Activated T-cell treated with anti-CD3 and anti-CD28 coated beads, Interleukin-2, amount 50 U/mL, for 24 hours (primary cell): Measurements from ENCODE around the gene FSTL5.

Experiments
- DNase-seq: peaks from one replicate; pipeline ENCODE4 v3.0.0-alpha.2; 2020
- H3K27ac Mint-ChIP-seq: 2 replicates; pipeline ENCODE4 v1.8.0; 2020; ENCODE audit warnings: mild to moderate bottlenecking, mixed read lengths
- H3K27me3 Mint-ChIP-seq: 2 replicates; pipeline ENCODE4 v1.8.0; 2020; ENCODE audit warnings: mixed read lengths
- H3K36me3 Mint-ChIP-seq: 2 replicates; pipeline ENCODE4 v1.8.0; 2020; ENCODE audit warnings: low read depth, mixed read lengths
- H3K4me1 Mint-ChIP-seq: 2 replicates; pipeline ENCODE4 v1.8.0; 2020; ENCODE audit warnings: low read depth, mixed read lengths
- H3K4me3 Mint-ChIP-seq: 2 replicates; pipeline ENCODE4 v1.8.0; 2020; ENCODE audit warnings: mild to moderate bottlenecking, moderate library complexity, mixed read lengths
- H3K9me3 Mint-ChIP-seq: 2 replicates; pipeline ENCODE4 v1.8.0; 2020; ENCODE audit warnings: mixed read lengths

The FSTL5 gene

GRCh38 chr4:162038112-162038511 is 125.7 kb downstream of the FSTL5 start:
- Mint-ChIP-seq H3K27ac (no peak overlapping the region), H3K4me3 (no peak overlapping the region), H3K36me3 (no peaks in the 10 kb centered on the region), H3K9me3 (peaks cover 5% of the 10 kb centered on the region), H3K27me3 (no peaks in the 10 kb centered on the region), H3K4me1 (no peaks in the 10 kb centered on the region)
- no peak for DNase-seq

GRCh38 chr4:162017863-162018262 is 145.9 kb downstream of the FSTL5 start:
- Mint-ChIP-seq H3K4me1 (no peaks in the 10 kb centered on the region), H3K27me3 (no peaks in the 10 kb centered on the region), H3K4me3 (no peak overlapping the region), H3K36me3 (no peaks in the 10 kb centered on the region), H3K9me3 (peaks cover 6% of the 10 kb centered on the region), H3K27ac (no peak overlapping the region)
- no peak for DNase-seq

GRCh38 chr4:162016991-162017390 is 146.8 kb downstream of the FSTL5 start:
- Mint-ChIP-seq H3K4me1 (no peaks in the 10 kb centered on the region), H3K27me3 (no peaks in the 10 kb centered on the region), H3K27ac (no peak overlapping the region), H3K36me3 (no peaks in the 10 kb centered on the region), H3K4me3 (no peak overlapping the region), H3K9me3 (peaks cover 3% of the 10 kb centered on the region)
- DNase-seq, result no peak

GRCh38 chr4:162016219-162016618 is 147.6 kb downstream of the FSTL5 start:
- Mint-ChIP-seq H3K4me3 (no peak overlapping the region), H3K27ac (no peak overlapping the region), H3K9me3 (peaks cover 7% of the 10 kb centered on the region), H3K36me3 (no peaks in the 10 kb centered on the region), H3K27me3 (no peaks in the 10 kb centered on the region), H3K4me1 (no peaks in the 10 kb centered on the region)
- DNase-seq, result no peak

- no peak for DNase-seq
- Mint-ChIP-seq H3K4me1 (no peaks in the 10 kb centered on the region), H3K27ac (no peak overlapping the region), H3K27me3 (no peaks in the 10 kb centered on the region), H3K4me3 (no peak overlapping the region), H3K36me3 (no peaks in the 10 kb centered on the region), H3K9me3 (peaks cover 11% of the 10 kb centered on the region)
Observed at GRCh38 chr4:162015090-162015489, 148.7 kb downstream of the FSTL5 start.

GRCh38 chr4:162011089-162011488 is 152.7 kb downstream of the FSTL5 start:
- Mint-ChIP-seq H3K9me3 (peaks cover 11% of the 10 kb centered on the region), H3K4me3 (no peak overlapping the region), H3K27ac (no peak overlapping the region), H3K27me3 (no peaks in the 10 kb centered on the region), H3K4me1 (no peaks in the 10 kb centered on the region), H3K36me3 (no peaks in the 10 kb centered on the region)
- DNase-seq, result no peak

- no peaks in the 10 kb centered on the region for H3K27me3 Mint-ChIP-seq
- peaks cover 11% of the 10 kb centered on the region for H3K9me3 Mint-ChIP-seq
- no peak overlapping the region for H3K4me3 Mint-ChIP-seq
- no peak overlapping the region for H3K27ac Mint-ChIP-seq
- H3K36me3 Mint-ChIP-seq, result no peaks in the 10 kb centered on the region
- no peak for DNase-seq
- H3K4me1 Mint-ChIP-seq, result no peaks in the 10 kb centered on the region
Observed at GRCh38 chr4:162010362-162010761, 153.4 kb downstream of the FSTL5 start.

- H3K4me1 Mint-ChIP-seq, result no peaks in the 10 kb centered on the region
Observed at GRCh38 chr4:161992317-161992716, 171.5 kb downstream of the FSTL5 start.

GRCh38 chr4:161991811-161992210 is 172.0 kb downstream of the FSTL5 start:
- H3K4me3 Mint-ChIP-seq, result no peak overlapping the region
- H3K27me3 Mint-ChIP-seq, result no peaks in the 10 kb centered on the region
- H3K27ac Mint-ChIP-seq, result no peak overlapping the region
- peaks cover 2% of the 10 kb centered on the region for H3K9me3 Mint-ChIP-seq
- H3K36me3 Mint-ChIP-seq, result no peaks in the 10 kb centered on the region
- H3K4me1 Mint-ChIP-seq, result no peaks in the 10 kb centered on the region
- DNase-seq, result no peak

More at GRCh38 chr4:161992317-161992716, 171.5 kb downstream of the FSTL5 start:
- Mint-ChIP-seq H3K36me3 (no peaks in the 10 kb centered on the region), H3K9me3 (peaks cover 2% of the 10 kb centered on the region), H3K27me3 (no peaks in the 10 kb centered on the region), H3K27ac (no peak overlapping the region), H3K4me3 (no peak overlapping the region)
- DNase-seq, result no peak

GRCh38 chr4:161990721-161991120 is 173.1 kb downstream of the FSTL5 start:
- H3K4me3 Mint-ChIP-seq, result no peak overlapping the region
- H3K27me3 Mint-ChIP-seq, result no peaks in the 10 kb centered on the region

GRCh38 chr4:161988946-161989345 is 174.9 kb downstream of the FSTL5 start:
- peaks cover 2% of the 10 kb centered on the region for H3K9me3 Mint-ChIP-seq
- no peak overlapping the region for H3K4me3 Mint-ChIP-seq

More at GRCh38 chr4:161990721-161991120, 173.1 kb downstream of the FSTL5 start:
- Mint-ChIP-seq H3K9me3 (peaks cover 2% of the 10 kb centered on the region), H3K36me3 (no peaks in the 10 kb centered on the region), H3K4me1 (no peaks in the 10 kb centered on the region), H3K27ac (no peak overlapping the region)
- no peak for DNase-seq

GRCh38 chr4:161987611-161988010 is 176.2 kb downstream of the FSTL5 start:
- Mint-ChIP-seq H3K4me1 (no peaks in the 10 kb centered on the region), H3K9me3 (peaks cover 2% of the 10 kb centered on the region), H3K27ac (no peak overlapping the region), H3K27me3 (no peaks in the 10 kb centered on the region), H3K36me3 (no peaks in the 10 kb centered on the region), H3K4me3 (no peak overlapping the region)
- no peak for DNase-seq

More at GRCh38 chr4:161988946-161989345, 174.9 kb downstream of the FSTL5 start:
- no peaks in the 10 kb centered on the region for H3K4me1 Mint-ChIP-seq
- no peak overlapping the region for H3K27ac Mint-ChIP-seq
- H3K36me3 Mint-ChIP-seq, result no peaks in the 10 kb centered on the region
- no peaks in the 10 kb centered on the region for H3K27me3 Mint-ChIP-seq
- DNase-seq, result no peak

- Mint-ChIP-seq H3K27me3 (no peaks in the 10 kb centered on the region), H3K36me3 (no peaks in the 10 kb centered on the region), H3K27ac (no peak overlapping the region), H3K4me1 (no peaks in the 10 kb centered on the region), H3K9me3 (peaks cover 7% of the 10 kb centered on the region), H3K4me3 (no peak overlapping the region)
- DNase-seq, result no peak
Observed at GRCh38 chr4:161952382-161952781, 211.4 kb downstream of the FSTL5 start.

- H3K4me3 Mint-ChIP-seq, result no peak overlapping the region
- no peaks in the 10 kb centered on the region for H3K4me1 Mint-ChIP-seq
- H3K27ac Mint-ChIP-seq, result no peak overlapping the region
- DNase-seq, result no peak
- H3K36me3 Mint-ChIP-seq, result no peaks in the 10 kb centered on the region
- H3K27me3 Mint-ChIP-seq, result no peaks in the 10 kb centered on the region
- peaks cover 7% of the 10 kb centered on the region for H3K9me3 Mint-ChIP-seq
Observed at GRCh38 chr4:161949946-161950725, 213.7 kb downstream of the FSTL5 start.

- H3K36me3 Mint-ChIP-seq, result no peaks in the 10 kb centered on the region
- no peaks in the 10 kb centered on the region for H3K27me3 Mint-ChIP-seq
- H3K27ac Mint-ChIP-seq, result no peak overlapping the region
- DNase-seq, result no peak
- peaks cover 7% of the 10 kb centered on the region for H3K9me3 Mint-ChIP-seq
- no peak overlapping the region for H3K4me3 Mint-ChIP-seq
- H3K4me1 Mint-ChIP-seq, result no peaks in the 10 kb centered on the region
Observed at GRCh38 chr4:161948026-161948770, 215.6 kb downstream of the FSTL5 start.
